Measurements from ENCODE around the gene RNF38.
A peak's percentile ranks its signal among the peaks of the same experiment; 100 is the strongest.
"Not testable (repeated sequence)": the region's sequence is repeated elsewhere in the genome, so short reads cannot be mapped to it uniquely, and the experiment has no call there.

RNF38 gene

GRCh38 chr9:36301227-36301626, 98.8 kb downstream of the RNF38 start:
- DNase-seq = no peak
- H3K4me3 Mint-ChIP-seq = no peak overlapping the region
- H3K4me1 Mint-ChIP-seq = peaks cover 2% of the 10 kb centered on the region
- no peak for ATAC-seq
- no peak overlapping the region for H3K27ac Mint-ChIP-seq
- no peaks in the 10 kb centered on the region for H3K27me3 Mint-ChIP-seq
- no peaks in the 10 kb centered on the region for H3K9me3 Mint-ChIP-seq

- H3K9me3 Mint-ChIP-seq = no peaks in the 10 kb centered on the region
- H3K27ac Mint-ChIP-seq = no peak overlapping the region
- no peaks in the 10 kb centered on the region for H3K4me1 Mint-ChIP-seq
- ATAC-seq (no peak), DNase-seq (no peak)
- H3K4me3 Mint-ChIP-seq = no peak overlapping the region
- no peaks in the 10 kb centered on the region for H3K27me3 Mint-ChIP-seq
Observed at GRCh38 chr9:36298566-36298965, 101.5 kb downstream of the RNF38 start.

- no peaks in the 10 kb centered on the region for H3K9me3 Mint-ChIP-seq
- H3K4me1 Mint-ChIP-seq = no peaks in the 10 kb centered on the region
- H3K4me3 Mint-ChIP-seq = no peak overlapping the region
- DNase-seq (no peak), ATAC-seq (no peak)
- no peaks in the 10 kb centered on the region for H3K27me3 Mint-ChIP-seq
- no peak overlapping the region for H3K27ac Mint-ChIP-seq
Observed at GRCh38 chr9:36297798-36298197, 102.3 kb downstream of the RNF38 start.

GRCh38 chr9:36294996-36295395, 105.1 kb downstream of the RNF38 start:
- not testable (repeated sequence) for H3K27me3 Mint-ChIP-seq, H3K4me3 Mint-ChIP-seq, ATAC-seq, DNase-seq, H3K9me3 Mint-ChIP-seq, H3K4me1 Mint-ChIP-seq, H3K27ac Mint-ChIP-seq

GRCh38 chr9:36293918-36294317, 106.2 kb downstream of the RNF38 start:
- Mint-ChIP-seq H3K4me3 (no peak overlapping the region), H3K4me1 (peaks cover under 1% of the 10 kb centered on the region), H3K27me3 (no peaks in the 10 kb centered on the region), H3K27ac (no peak overlapping the region), H3K9me3 (no peaks in the 10 kb centered on the region)
- DNase-seq (no peak), ATAC-seq (no peak)

- no peak overlapping the region for H3K4me3 Mint-ChIP-seq
- no peaks in the 10 kb centered on the region for H3K9me3 Mint-ChIP-seq
- ATAC-seq = no peak
- peaks cover 8% of the 10 kb centered on the region for H3K4me1 Mint-ChIP-seq
- no peak for DNase-seq
- no peaks in the 10 kb centered on the region for H3K27me3 Mint-ChIP-seq
- H3K27ac Mint-ChIP-seq = no peak overlapping the region
Observed at GRCh38 chr9:36293171-36293570, 106.9 kb downstream of the RNF38 start.

GRCh38 chr9:36292641-36293040, 107.4 kb downstream of the RNF38 start:
- Mint-ChIP-seq H3K4me1 (peaks cover 13% of the 10 kb centered on the region), H3K9me3 (no peaks in the 10 kb centered on the region), H3K27ac (no peak overlapping the region), H3K27me3 (no peaks in the 10 kb centered on the region), H3K4me3 (no peak overlapping the region)
- ATAC-seq (no peak), DNase-seq (no peak)

GRCh38 chr9:36290996-36291395, 109.1 kb downstream of the RNF38 start:
- H3K27ac Mint-ChIP-seq = peak overlapping the region in 1 of 2 donors; percentile 4
- no peaks in the 10 kb centered on the region for H3K27me3 Mint-ChIP-seq
- DNase-seq (no peak), ATAC-seq (no peak)
- H3K4me1 Mint-ChIP-seq = peaks cover 13% of the 10 kb centered on the region
- H3K4me3 Mint-ChIP-seq = no peak overlapping the region
- H3K9me3 Mint-ChIP-seq = no peaks in the 10 kb centered on the region

- Mint-ChIP-seq H3K9me3 (no peaks in the 10 kb centered on the region), H3K4me1 (peaks cover 13% of the 10 kb centered on the region), H3K27me3 (no peaks in the 10 kb centered on the region), H3K4me3 (no peak overlapping the region), H3K27ac (no peak overlapping the region)
- ATAC-seq = no peak
- DNase-seq = no peak
Observed at GRCh38 chr9:36289836-36290435, 110.1 kb downstream of the RNF38 start.

GRCh38 chr9:36288070-36288469, 112.0 kb downstream of the RNF38 start:
- Mint-ChIP-seq H3K9me3 (no peaks in the 10 kb centered on the region), H3K27me3 (no peaks in the 10 kb centered on the region), H3K4me1 (peaks cover 13% of the 10 kb centered on the region), H3K4me3 (peak overlapping the region in 1 of 2 donors; percentile 25), H3K27ac (peak overlapping the region in 1 of 2 donors; percentile 85)
- DNase-seq (no peak), ATAC-seq (no peak)

All from stimulated activated naive CD8-positive, alpha-beta T cell treated with anti-CD3 and anti-CD28 coated beads, Interleukin-15, amount 100 ng/mL, for 72 hours (primary cell).